HepG2 (cell line): Measurements from ENCODE around the gene VPS13D. TPM values are rescaled to one million over a fixed set of nuclear protein-coding genes. Genes with fewer than 3 reads are reported as not detected.

Source experiments
- ADNP ChIP-seq: sonication (generic); formaldehyde crosslinking; IDR thresholded peaks from 2 replicates; pipeline ENCODE4 v1.4.0; 2020; ENCODE audit warnings: missing genetic modification reagents
- ARNTL ChIP-seq: sonication (generic); formaldehyde crosslinking; IDR thresholded peaks from 2 replicates; pipeline ENCODE4 v1.4.0; 2020; ENCODE audit warnings: mild to moderate bottlenecking, missing genetic modification reagents
- CEBPG ChIP-seq: IDR thresholded peaks from 2 replicates; pipeline ENCODE4 v1.6.1; 2016
- CHD4 ChIP-seq: fragments of 200-600 bp; sonication (generic); IDR thresholded peaks from 2 replicates; pipeline ENCODE4 v1.7.0; 2017; ENCODE audit warnings: mild to moderate bottlenecking, low read length, borderline replicate concordance
- DR1 ChIP-seq: sonication (generic); formaldehyde crosslinking; IDR thresholded peaks from 2 replicates; pipeline ENCODE4 v1.8.0; 2021; ENCODE audit warnings: mild to moderate bottlenecking, missing genetic modification reagents, inconsistent platforms
- HNF4G ChIP-seq, 2 experiments: sonication (generic) in 1 of 2; formaldehyde crosslinking in 1 of 2; IDR thresholded peaks; 2 replicates each; pipeline versions ENCODE4 v1.4.0 to v1.6.1; 2011 to 2020; ENCODE audit warnings: borderline replicate concordance in 2 of 2, low read depth in 2 of 2, mild to moderate bottlenecking in 2 of 2, low read length in 1 of 2, missing genetic modification reagents in 1 of 2, moderate library complexity in 1 of 2
- MED1 ChIP-seq: sonication (generic); formaldehyde crosslinking; IDR thresholded peaks from 2 replicates; pipeline ENCODE4 v1.4.0; 2020; ENCODE audit warnings: missing genetic modification reagents
- NFIC ChIP-seq: IDR thresholded peaks from 2 replicates; pipeline ENCODE4 v1.6.1; 2012; ENCODE audit warnings: mild to moderate bottlenecking, low read length, inconsistent platforms
- SIN3A ChIP-seq: IDR thresholded peaks from 2 replicates; pipeline ENCODE4 v1.6.1; 2011; ENCODE audit warnings: low read depth, mild to moderate bottlenecking, control low read depth, low read length, borderline replicate concordance
- SMARCC2 ChIP-seq: fragments of 450-650 bp; IDR thresholded peaks from 2 replicates; pipeline ENCODE4 v1.6.1; 2017; ENCODE audit warnings: antibody characterized with exemption, mild to moderate bottlenecking
- SMC3 ChIP-seq: IDR thresholded peaks from 2 replicates; pipeline ENCODE4 v1.6.1; 2011; ENCODE audit warnings: low read length, improper control_type of control experiment
- SP2 ChIP-seq: sonication (generic); formaldehyde crosslinking; IDR thresholded peaks from 2 replicates; pipeline ENCODE4 v1.5.1; 2020; ENCODE audit warnings: mild to moderate bottlenecking, missing genetic modification reagents
- TBX2 ChIP-seq: sonication (generic); formaldehyde crosslinking; IDR thresholded peaks from 2 replicates; pipeline ENCODE4 v1.5.0; 2020; ENCODE audit warnings: missing genetic modification reagents, mild to moderate bottlenecking, borderline replicate concordance
- TCF7 ChIP-seq: sonication (generic); IDR thresholded peaks from 2 replicates; pipeline ENCODE4 v1.6.1; 2016; ENCODE audit warnings: antibody characterized with exemption, low read depth
- ZNF333 ChIP-seq: sonication (generic); formaldehyde crosslinking; IDR thresholded peaks from 2 replicates; pipeline ENCODE4 v1.4.0; 2020; ENCODE audit warnings: mild to moderate bottlenecking, missing genetic modification reagents, borderline replicate concordance
- ZNF558 ChIP-seq: sonication (generic); formaldehyde crosslinking; IDR thresholded peaks from 2 replicates; pipeline ENCODE4 v1.9.0; 2022; ENCODE audit warnings: mild to moderate bottlenecking, missing genetic modification reagents, borderline replicate concordance
- ZNF589 ChIP-seq: sonication (generic); formaldehyde crosslinking; conservative IDR thresholded peaks from 2 replicates; pipeline ENCODE4 v1.8.0; 2022; ENCODE audit warnings: mild to moderate bottlenecking, moderate library complexity, missing genetic modification reagents
- ZNF652 ChIP-seq: IDR thresholded peaks from 2 replicates; pipeline ENCODE4 v1.6.1; 2016; ENCODE audit warnings: low read depth, borderline replicate concordance
- ZSCAN30 ChIP-seq: sonication (generic); formaldehyde crosslinking; IDR thresholded peaks from 2 replicates; pipeline ENCODE4 v1.5.0; 2020; ENCODE audit warnings: mild to moderate bottlenecking, missing genetic modification reagents
- polyA plus RNA-seq, 8 experiments: library from polyadenylated mRNA; depleted of rRNA in 3 of 8; stranded (reverse) in 7 of 8; unstranded in 1 of 8; fragments of >200 nt; fragmentation: Illumina TruSeq in 4 of 8; extraction: Trizol in 4 of 8; gene quantifications; 2 replicates each; pipeline versions ENCODE4 v1.2.1 to v1.2.3, GENCODE V29; 2011 to 2016; ENCODE audit warnings: low read depth in 4 of 8, missing spikeins in 1 of 8, mixed read lengths in 1 of 8; ENCODE audit not compliant: insufficient read depth in 1 of 8
- total RNA-seq, 5 experiments: library from RNA; depleted of rRNA; stranded (reverse); fragments of >200 nt; fragmentation: Illumina TruSeq; extraction: Trizol; gene quantifications; 2 replicates each; pipeline ENCODE4 v1.2.3, GENCODE V29; 2016; ENCODE audit warnings: low read depth in 1 of 5
- TF ChIP-seq, protein P1 (sequence below): sonication (generic); formaldehyde crosslinking; IDR thresholded peaks from 2 replicates; pipeline ENCODE4 v1.5.0; 2020; ENCODE audit warnings: missing genetic modification reagents
- TF ChIP-seq, protein P2 (sequence below): sonication (generic); formaldehyde crosslinking; IDR thresholded peaks from 2 replicates; pipeline ENCODE4 v1.5.1; 2020; ENCODE audit warnings: missing genetic modification reagents, mild to moderate bottlenecking, borderline replicate concordance
- TF ChIP-seq, protein P3 (sequence below): sonication (generic); formaldehyde crosslinking; IDR thresholded peaks from 2 replicates; pipeline ENCODE4 v1.4.0; 2020; ENCODE audit warnings: missing genetic modification reagents
- TF ChIP-seq, protein P4 (sequence below): sonication (generic); formaldehyde crosslinking; IDR thresholded peaks from 2 replicates; pipeline ENCODE4 v1.8.0; 2022; ENCODE audit warnings: missing genetic modification reagents, mild to moderate bottlenecking, moderate library complexity, borderline replicate concordance

Gene VPS13D
- total and polyA plus RNA-seq, 2 of the 13 experiments (the other 11 are each of a cell fraction or from before 2014, with no cell fraction given), result 8.6 to 13.9 TPM

DNA sequence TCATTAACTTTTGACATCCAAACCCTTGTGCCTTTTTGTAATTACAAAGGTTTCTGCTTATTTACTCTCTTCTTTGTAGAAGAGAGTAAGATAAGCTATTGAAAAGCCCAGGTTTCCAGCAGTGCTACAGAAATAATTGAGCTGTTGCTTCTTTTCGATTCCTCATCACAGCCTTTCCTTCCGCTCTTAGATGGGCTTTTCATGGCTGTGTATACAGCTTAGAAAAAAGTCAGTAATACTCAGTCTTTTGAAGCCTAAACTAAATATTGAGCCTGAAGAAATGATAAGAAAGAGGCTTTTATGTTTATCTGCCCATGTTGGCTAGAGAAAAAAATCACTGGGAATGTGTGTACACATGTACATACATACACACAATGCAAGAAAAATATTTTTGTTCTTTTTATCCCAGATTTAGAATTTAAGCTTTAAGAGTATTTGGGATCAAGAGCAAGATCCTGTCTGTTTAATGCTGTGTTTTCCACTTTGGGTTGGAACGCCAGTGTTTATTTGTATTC, 172.4 kb downstream of the VPS13D start (continued):
- TF ChIP-seq, protein P1, sequence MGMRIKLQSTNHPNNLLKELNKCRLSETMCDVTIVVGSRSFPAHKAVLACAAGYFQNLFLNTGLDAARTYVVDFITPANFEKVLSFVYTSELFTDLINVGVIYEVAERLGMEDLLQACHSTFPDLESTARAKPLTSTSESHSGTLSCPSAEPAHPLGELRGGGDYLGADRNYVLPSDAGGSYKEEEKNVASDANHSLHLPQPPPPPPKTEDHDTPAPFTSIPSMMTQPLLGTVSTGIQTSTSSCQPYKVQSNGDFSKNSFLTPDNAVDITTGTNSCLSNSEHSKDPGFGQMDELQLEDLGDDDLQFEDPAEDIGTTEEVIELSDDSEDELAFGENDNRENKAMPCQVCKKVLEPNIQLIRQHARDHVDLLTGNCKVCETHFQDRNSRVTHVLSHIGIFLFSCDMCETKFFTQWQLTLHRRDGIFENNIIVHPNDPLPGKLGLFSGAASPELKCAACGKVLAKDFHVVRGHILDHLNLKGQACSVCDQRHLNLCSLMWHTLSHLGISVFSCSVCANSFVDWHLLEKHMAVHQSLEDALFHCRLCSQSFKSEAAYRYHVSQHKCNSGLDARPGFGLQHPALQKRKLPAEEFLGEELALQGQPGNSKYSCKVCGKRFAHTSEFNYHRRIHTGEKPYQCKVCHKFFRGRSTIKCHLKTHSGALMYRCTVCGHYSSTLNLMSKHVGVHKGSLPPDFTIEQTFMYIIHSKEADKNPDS (CRISPR knock-in tag), result peak; percentile 95
- peak; percentile 99 for TF ChIP-seq TCF7
- 0 out of 2 replicates have a peak, but pooled peaks have one; percentile 55 for TF ChIP-seq ARNTL
- TF ChIP-seq SP2 (CRISPR knock-in tag), result no peak
- peak; percentile 97 for TF ChIP-seq MED1 (CRISPR knock-in tag)
- TF ChIP-seq DR1 (CRISPR knock-in tag), result no peak
- TF ChIP-seq, protein P2, sequence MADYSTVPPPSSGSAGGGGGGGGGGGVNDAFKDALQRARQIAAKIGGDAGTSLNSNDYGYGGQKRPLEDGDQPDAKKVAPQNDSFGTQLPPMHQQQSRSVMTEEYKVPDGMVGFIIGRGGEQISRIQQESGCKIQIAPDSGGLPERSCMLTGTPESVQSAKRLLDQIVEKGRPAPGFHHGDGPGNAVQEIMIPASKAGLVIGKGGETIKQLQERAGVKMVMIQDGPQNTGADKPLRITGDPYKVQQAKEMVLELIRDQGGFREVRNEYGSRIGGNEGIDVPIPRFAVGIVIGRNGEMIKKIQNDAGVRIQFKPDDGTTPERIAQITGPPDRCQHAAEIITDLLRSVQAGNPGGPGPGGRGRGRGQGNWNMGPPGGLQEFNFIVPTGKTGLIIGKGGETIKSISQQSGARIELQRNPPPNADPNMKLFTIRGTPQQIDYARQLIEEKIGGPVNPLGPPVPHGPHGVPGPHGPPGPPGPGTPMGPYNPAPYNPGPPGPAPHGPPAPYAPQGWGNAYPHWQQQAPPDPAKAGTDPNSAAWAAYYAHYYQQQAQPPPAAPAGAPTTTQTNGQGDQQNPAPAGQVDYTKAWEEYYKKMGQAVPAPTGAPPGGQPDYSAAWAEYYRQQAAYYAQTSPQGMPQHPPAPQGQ (CRISPR knock-in tag), result no peak
- no peak for TF ChIP-seq ZNF333 (CRISPR knock-in tag)
- TF ChIP-seq TBX2 (CRISPR knock-in tag), result peak; percentile 50; the same call in 1 of the 2 replicates
- no peak for TF ChIP-seq SIN3A
- TF ChIP-seq SMC3, result no peak
- TF ChIP-seq ZNF652 (CRISPR knock-in tag), result peak; percentile 67; the same call in 1 of the 2 replicates
- TF ChIP-seq ZSCAN30 (CRISPR knock-in tag), result no peak
- TF ChIP-seq CHD4, result no peak
- TF ChIP-seq, protein P3, sequence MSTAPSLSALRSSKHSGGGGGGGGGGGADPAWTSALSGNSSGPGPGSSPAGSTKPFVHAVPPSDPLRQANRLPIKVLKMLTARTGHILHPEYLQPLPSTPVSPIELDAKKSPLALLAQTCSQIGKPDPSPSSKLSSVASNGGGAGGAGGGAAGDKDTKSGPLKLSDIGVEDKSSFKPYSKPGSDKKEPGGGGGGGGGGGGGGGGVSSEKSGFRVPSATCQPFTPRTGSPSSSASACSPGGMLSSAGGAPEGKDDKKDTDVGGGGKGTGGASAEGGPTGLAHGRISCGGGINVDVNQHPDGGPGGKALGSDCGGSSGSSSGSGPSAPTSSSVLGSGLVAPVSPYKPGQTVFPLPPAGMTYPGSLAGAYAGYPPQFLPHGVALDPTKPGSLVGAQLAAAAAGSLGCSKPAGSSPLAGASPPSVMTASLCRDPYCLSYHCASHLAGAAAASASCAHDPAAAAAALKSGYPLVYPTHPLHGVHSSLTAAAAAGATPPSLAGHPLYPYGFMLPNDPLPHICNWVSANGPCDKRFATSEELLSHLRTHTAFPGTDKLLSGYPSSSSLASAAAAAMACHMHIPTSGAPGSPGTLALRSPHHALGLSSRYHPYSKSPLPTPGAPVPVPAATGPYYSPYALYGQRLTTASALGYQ (CRISPR knock-in tag), result peak; percentile 97
- TF ChIP-seq ZNF558 (CRISPR knock-in tag), result no peak
- TF ChIP-seq CEBPG (CRISPR knock-in tag), result peak; percentile 61
- TF ChIP-seq, protein P4, sequence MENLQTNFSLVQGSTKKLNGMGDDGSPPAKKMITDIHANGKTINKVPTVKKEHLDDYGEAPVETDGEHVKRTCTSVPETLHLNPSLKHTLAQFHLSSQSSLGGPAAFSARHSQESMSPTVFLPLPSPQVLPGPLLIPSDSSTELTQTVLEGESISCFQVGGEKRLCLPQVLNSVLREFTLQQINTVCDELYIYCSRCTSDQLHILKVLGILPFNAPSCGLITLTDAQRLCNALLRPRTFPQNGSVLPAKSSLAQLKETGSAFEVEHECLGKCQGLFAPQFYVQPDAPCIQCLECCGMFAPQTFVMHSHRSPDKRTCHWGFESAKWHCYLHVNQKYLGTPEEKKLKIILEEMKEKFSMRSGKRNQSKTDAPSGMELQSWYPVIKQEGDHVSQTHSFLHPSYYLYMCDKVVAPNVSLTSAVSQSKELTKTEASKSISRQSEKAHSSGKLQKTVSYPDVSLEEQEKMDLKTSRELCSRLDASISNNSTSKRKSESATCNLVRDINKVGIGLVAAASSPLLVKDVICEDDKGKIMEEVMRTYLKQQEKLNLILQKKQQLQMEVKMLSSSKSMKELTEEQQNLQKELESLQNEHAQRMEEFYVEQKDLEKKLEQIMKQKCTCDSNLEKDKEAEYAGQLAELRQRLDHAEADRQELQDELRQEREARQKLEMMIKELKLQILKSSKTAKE (CRISPR knock-in tag), result peak; percentile 74
- no peak for TF ChIP-seq ZNF589 (CRISPR knock-in tag)
- no peak for TF ChIP-seq ADNP (CRISPR knock-in tag)
- TF ChIP-seq NFIC, result peak; percentile 99
- peak; percentile 39 for TF ChIP-seq HNF4G (IDR thresholded peaks at IDR 0.05; ENCODE audit: borderline replicate concordance, low read depth, low read length)
- 0 out of 2 replicates have a peak, but pooled peaks have one; percentile 52 for TF ChIP-seq HNF4G (CRISPR knock-in tag; IDR thresholded peaks at IDR 0.05; ENCODE audit: borderline replicate concordance, low read depth)
- no peak for TF ChIP-seq SMARCC2
